CD14-positive monocyte (primary cell): ENCODE data around the gene EEA1. TPM values are rescaled to one million over a fixed set of nuclear protein-coding genes. Genes with fewer than 3 reads are reported as not detected.

ENCODE experiments used
- DNase-seq, 3 donors: peaks; one replicate each; pipeline ENCODE4 v3.0.0-alpha.2; 2011 to 2022
- H2AFZ ChIP-seq: 2 replicates; pipeline ENCODE4 v1.6.0; 2012; ENCODE audit warnings: mild to moderate bottlenecking, low read depth, low read length, inconsistent platforms; ENCODE audit not compliant: insufficient read depth, poor library complexity, severe bottlenecking
- H3K27ac ChIP-seq, 2 donors: 1 replicate in 1 of 2; 2 replicates in 1 of 2; pipeline ENCODE4 v1.5.1; 2012 to 2013; ENCODE audit warnings: low read length in 2 of 2, control low read depth in 1 of 2, inconsistent platforms in 1 of 2, low read depth in 1 of 2, mild to moderate bottlenecking in 1 of 2
- H3K27me3 ChIP-seq, 2 donors: one replicate each; pipeline versions ENCODE4 v1.6.0 to v1.6.1; 2011 to 2013; ENCODE audit warnings: low read length in 2 of 2; ENCODE audit not compliant: control insufficient read depth in 2 of 2, insufficient read depth in 2 of 2
- H3K36me3 ChIP-seq, 2 donors: replicated peaks in 1 of 2; 1 replicate in 1 of 2; 2 replicates in 1 of 2; pipeline versions ENCODE4 v1.5.1 to v1.6.1; 2012 to 2013; ENCODE audit warnings: low read length in 2 of 2, control low read depth in 1 of 2, inconsistent platforms in 1 of 2, mild to moderate bottlenecking in 1 of 2; ENCODE audit not compliant: insufficient read depth in 2 of 2, control insufficient read depth in 1 of 2
- H3K4me1 ChIP-seq, 2 donors: 1 replicate in 1 of 2; 2 replicates in 1 of 2; pipeline versions ENCODE4 v1.5.1 to v1.6.1; 2012 to 2013; ENCODE audit warnings: low read length in 2 of 2, control low read depth in 1 of 2, inconsistent platforms in 1 of 2, mild to moderate bottlenecking in 1 of 2, moderate library complexity in 1 of 2; ENCODE audit not compliant: insufficient read depth in 2 of 2, control insufficient read depth in 1 of 2
- H3K4me2 ChIP-seq: replicated peaks from 2 replicates; pipeline ENCODE3; 2012; ENCODE audit warnings: low read length, moderate library complexity, mild to moderate bottlenecking; ENCODE audit not compliant: poor library complexity, severe bottlenecking; ENCODE audit errors: extremely low read depth
- H3K4me3 ChIP-seq, 3 experiments: fragments of 200-600 bp in 1 of 3; sonication (generic) in 1 of 3; replicated peaks in 1 of 3; 1 replicate in 2 of 3; 2 replicates in 1 of 3; pipeline ENCODE4 v1.5.1; 2011 to 2013; ENCODE audit warnings: low read length in 3 of 3, mild to moderate bottlenecking in 3 of 3, control low read depth in 2 of 3, low read depth in 2 of 3, inconsistent platforms in 1 of 3, moderate library complexity in 1 of 3
- H3K79me2 ChIP-seq: 2 replicates; pipeline ENCODE4 v1.6.0; 2012; ENCODE audit warnings: mild to moderate bottlenecking, control low read depth, inconsistent platforms, low read length, moderate library complexity; ENCODE audit not compliant: insufficient read depth
- H3K9ac ChIP-seq: 2 replicates; pipeline ENCODE4 v1.6.0; 2017; ENCODE audit warnings: low read length, mild to moderate bottlenecking; ENCODE audit not compliant: insufficient read depth, poor library complexity, severe bottlenecking
- H3K9me3 ChIP-seq, 2 donors: replicated peaks in 1 of 2; 1 replicate in 1 of 2; 2 replicates in 1 of 2; pipeline versions ENCODE4 v1.5.1 to v1.6.1; 2012 to 2013; ENCODE audit warnings: low read length in 2 of 2, control low read depth in 1 of 2; ENCODE audit not compliant: control insufficient read depth in 1 of 2, insufficient read depth in 1 of 2
- H4K20me1 ChIP-seq: 2 replicates; pipeline ENCODE4 v1.6.0; 2012; ENCODE audit warnings: mild to moderate bottlenecking, low read length, control low read depth, moderate library complexity; ENCODE audit not compliant: insufficient read depth
- H3K27ac Mint-ChIP-seq, 7 donors: one replicate each; pipeline ENCODE4 v1.8.0; 2020; ENCODE audit warnings: mild to moderate bottlenecking in 7 of 7, mixed read lengths in 7 of 7, moderate library complexity in 6 of 7, inconsistent platforms in 2 of 7
- H3K27me3 Mint-ChIP-seq, 3 donors: one replicate each; pipeline ENCODE4 v1.8.0; 2021 to 2022; ENCODE audit warnings: low read depth in 3 of 3, mild to moderate bottlenecking in 3 of 3, mixed read lengths in 3 of 3, moderate library complexity in 3 of 3, inconsistent platforms in 1 of 3
- H3K36me3 Mint-ChIP-seq, 2 donors: one replicate each; pipeline ENCODE4 v1.8.0; 2020; ENCODE audit warnings: mixed read lengths in 2 of 2, inconsistent platforms in 1 of 2, mild to moderate bottlenecking in 1 of 2
- H3K4me1 Mint-ChIP-seq: one replicate; pipeline ENCODE4 v1.8.0; 2020; ENCODE audit warnings: mild to moderate bottlenecking, mixed read lengths
- H3K4me3 Mint-ChIP-seq, 2 donors: one replicate each; pipeline ENCODE4 v1.8.0; 2020; ENCODE audit warnings: mild to moderate bottlenecking in 2 of 2, mixed read lengths in 2 of 2, moderate library complexity in 1 of 2
- H3K9me3 Mint-ChIP-seq, 7 donors: one replicate each; pipeline ENCODE4 v1.8.0; 2020 to 2022; ENCODE audit warnings: mixed read lengths in 7 of 7, mild to moderate bottlenecking in 6 of 7, moderate library complexity in 6 of 7, inconsistent platforms in 2 of 7
- WGBS: methylation state at CpG from one replicate; pipeline ENCODE4 v1.1.5; 2013; ENCODE audit warnings: missing lambda C conversion rate; ENCODE audit not compliant: insufficient coverage; 5-methylcytosine and 5-hydroxymethylcytosine counted together
- intact Hi-C, 2 donors: fragments of 100-400 bp; cut with micrococcal nuclease; formaldehyde crosslinking; loops; one replicate each; pipeline versions ENCODE4 v1.15.0 to v1.15.1; 2023
- polyA plus RNA-seq, 3 donors: library from polyadenylated mRNA; depleted of rRNA in 1 of 3; unstranded in 2 of 3; stranded (reverse) in 1 of 3; fragments of 300-500 nt in 2 of 3; fragments of >200 nt in 1 of 3; fragmentation: Illumina TruSeq in 2 of 3; gene quantifications; 1 replicate in 2 of 3; 2 replicates in 1 of 3; pipeline ENCODE4 v1.2.3, GENCODE V29; 2012 to 2021
- TF ChIP-seq, protein P1 (sequence below): fragments of 200-600 bp; IDR thresholded peaks from one replicate; pipeline ENCODE4 v1.8.0; 2022; ENCODE audit warnings: antibody characterized with exemption, mild to moderate bottlenecking

The EEA1 gene
- polyA plus RNA-seq, 3 donors = 3.0 to 10.7 (median 3.6) TPM

DNA sequence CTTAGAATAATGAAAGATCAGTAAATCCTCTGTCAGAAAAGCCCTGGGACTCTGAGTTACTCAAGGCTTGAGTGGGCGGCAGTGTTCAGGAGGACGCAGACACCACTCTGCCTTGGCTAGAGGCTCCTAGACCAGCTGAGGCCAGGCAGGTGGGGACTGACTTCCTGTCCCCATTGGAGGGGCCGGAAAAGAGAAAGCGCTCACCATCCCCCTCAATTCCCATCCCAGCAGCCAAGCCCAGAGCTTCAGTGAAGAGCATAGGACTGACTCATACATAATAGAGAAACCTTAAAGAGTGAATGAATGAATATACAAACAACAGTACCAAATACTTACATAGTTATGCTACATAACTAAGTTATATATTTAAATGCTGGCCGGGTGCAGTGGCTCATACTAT lies 164.3 kb downstream of the EEA1 start:
- H3K4me1 Mint-ChIP-seq = peaks cover 42% of the 10 kb centered on the region
- Histone ChIP-seq H3K27ac (no peak overlapping the region), H3K9ac (no peak overlapping the region), H3K36me3 (no peaks in the 10 kb centered on the region), H3K9me3 (no peaks in the 10 kb centered on the region), H3K27me3 (no peaks in the 10 kb centered on the region), H3K4me3 (no peak overlapping the region), H4K20me1 (no peaks in the 10 kb centered on the region), H3K79me2 (no peaks in the 10 kb centered on the region), H3K4me1 (peaks cover 34 to 47% of the 10 kb centered on the region in 2 donors), H2AFZ (no peak overlapping the region), H3K4me2 (no peak overlapping the region)
- intact Hi-C loops = no loop called here
- H3K36me3 Mint-ChIP-seq = no peaks in the 10 kb centered on the region
- DNase-seq = no peak
- H3K27ac Mint-ChIP-seq = no peak overlapping the region
- TF ChIP-seq, protein P1, sequence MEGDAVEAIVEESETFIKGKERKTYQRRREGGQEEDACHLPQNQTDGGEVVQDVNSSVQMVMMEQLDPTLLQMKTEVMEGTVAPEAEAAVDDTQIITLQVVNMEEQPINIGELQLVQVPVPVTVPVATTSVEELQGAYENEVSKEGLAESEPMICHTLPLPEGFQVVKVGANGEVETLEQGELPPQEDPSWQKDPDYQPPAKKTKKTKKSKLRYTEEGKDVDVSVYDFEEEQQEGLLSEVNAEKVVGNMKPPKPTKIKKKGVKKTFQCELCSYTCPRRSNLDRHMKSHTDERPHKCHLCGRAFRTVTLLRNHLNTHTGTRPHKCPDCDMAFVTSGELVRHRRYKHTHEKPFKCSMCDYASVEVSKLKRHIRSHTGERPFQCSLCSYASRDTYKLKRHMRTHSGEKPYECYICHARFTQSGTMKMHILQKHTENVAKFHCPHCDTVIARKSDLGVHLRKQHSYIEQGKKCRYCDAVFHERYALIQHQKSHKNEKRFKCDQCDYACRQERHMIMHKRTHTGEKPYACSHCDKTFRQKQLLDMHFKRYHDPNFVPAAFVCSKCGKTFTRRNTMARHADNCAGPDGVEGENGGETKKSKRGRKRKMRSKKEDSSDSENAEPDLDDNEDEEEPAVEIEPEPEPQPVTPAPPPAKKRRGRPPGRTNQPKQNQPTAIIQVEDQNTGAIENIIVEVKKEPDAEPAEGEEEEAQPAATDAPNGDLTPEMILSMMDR = no peak
- H3K9me3 Mint-ChIP-seq = no peaks in the 10 kb centered on the region
- 100% methylated on average over 2 of the region's 5 CpGs for WGBS
- peaks cover 0 to 1% (median 0%) of the 10 kb centered on the region in 3 donors for H3K27me3 Mint-ChIP-seq
- H3K4me3 Mint-ChIP-seq = no peak overlapping the region

DNA sequence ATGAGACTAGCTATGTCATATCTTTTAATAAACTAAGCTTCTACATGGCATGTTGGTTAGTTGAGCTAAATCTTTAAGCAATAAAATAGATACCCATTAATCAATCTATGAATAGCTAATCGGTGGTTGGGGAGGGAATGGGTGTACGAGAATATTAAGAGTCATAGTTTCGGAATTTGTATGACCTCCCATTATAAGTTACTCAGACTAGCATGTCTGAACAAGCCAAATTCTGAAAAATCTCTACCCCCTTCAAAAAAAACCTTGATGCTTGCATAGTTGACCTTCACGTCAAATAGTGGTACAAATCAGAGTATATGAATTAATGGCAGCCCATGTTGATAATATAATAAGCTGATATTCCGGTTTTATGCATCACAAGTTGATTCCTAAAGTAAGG lies 166.3 kb downstream of the EEA1 start:
- Histone ChIP-seq H3K4me2 (no peak overlapping the region), H3K79me2 (no peaks in the 10 kb centered on the region), H3K4me3 (no peak overlapping the region), H3K27me3 (no peaks in the 10 kb centered on the region), H3K27ac (no peak overlapping the region), H3K36me3 (no peaks in the 10 kb centered on the region), H4K20me1 (no peaks in the 10 kb centered on the region), H3K9ac (no peak overlapping the region), H3K9me3 (no peaks in the 10 kb centered on the region), H2AFZ (no peak overlapping the region), H3K4me1 (peaks cover 15 to 27% of the 10 kb centered on the region in 2 donors)
- TF ChIP-seq, protein P1 = no peak
- no peak overlapping the region for H3K4me3 Mint-ChIP-seq
- H3K27ac Mint-ChIP-seq = no peak overlapping the region
- DNase-seq = no peak
- peaks cover 22% of the 10 kb centered on the region for H3K4me1 Mint-ChIP-seq
- no peaks in the 10 kb centered on the region for H3K9me3 Mint-ChIP-seq
- H3K36me3 Mint-ChIP-seq = no peaks in the 10 kb centered on the region
- H3K27me3 Mint-ChIP-seq = peaks cover 0 to 1% (median 0%) of the 10 kb centered on the region in 3 donors
- intact Hi-C loops = no loop called here
- no CpG with 5 or more reads among the region's 5 CpGs for WGBS
